HepG2 (cell line): Measurements from ENCODE around the gene ARL16. TPM values are rescaled to one million over a fixed set of nuclear protein-coding genes. Genes with fewer than 3 reads are reported as not detected.

ENCODE experiments used
- AGO1 ChIP-seq: fragments of 200-400 bp; formaldehyde crosslinking; IDR thresholded peaks from 2 replicates; pipeline ENCODE4 v1.6.1; 2017; ENCODE audit warnings: mild to moderate bottlenecking, low read depth, low read length, moderate library complexity; ENCODE audit not compliant: poor library complexity, severe bottlenecking
- DPF2 ChIP-seq: sonication (generic); formaldehyde crosslinking; IDR thresholded peaks from 2 replicates; pipeline ENCODE4 v1.4.0; 2020; ENCODE audit warnings: mild to moderate bottlenecking, low read depth, missing genetic modification reagents, borderline replicate concordance
- EED ChIP-seq: sonication (generic); formaldehyde crosslinking; IDR thresholded peaks from 2 replicates; pipeline ENCODE4 v1.5.0; 2020; ENCODE audit warnings: mild to moderate bottlenecking, missing genetic modification reagents
- ETV5 ChIP-seq: IDR thresholded peaks from 2 replicates; pipeline ENCODE4 v1.6.1; 2018; ENCODE audit warnings: missing biosample characterization, missing genetic modification reagents, inconsistent platforms, borderline replicate concordance
- FOSL2 ChIP-seq: sonication (generic); formaldehyde crosslinking; IDR thresholded peaks from 2 replicates; pipeline ENCODE4 v1.4.0; 2020; ENCODE audit warnings: missing genetic modification reagents
- KDM5B ChIP-seq: sonication (generic); formaldehyde crosslinking; IDR thresholded peaks from 2 replicates; pipeline ENCODE4 v1.4.0; 2020; ENCODE audit warnings: missing genetic modification reagents, mild to moderate bottlenecking, borderline replicate concordance
- KLF13 ChIP-seq: sonication (generic); formaldehyde crosslinking; IDR thresholded peaks from 2 replicates; pipeline ENCODE4 v1.4.0; 2020; ENCODE audit warnings: mild to moderate bottlenecking, missing genetic modification reagents
- PHF5A ChIP-seq: IDR thresholded peaks from one replicate; pipeline ENCODE4 v1.6.1; 2018; ENCODE audit warnings: low read depth, missing genetic modification reagents; ENCODE audit not compliant: unreplicated experiment
- RBM22 ChIP-seq: fragments of 200-400 bp; formaldehyde crosslinking; optimal IDR thresholded peaks from 2 replicates; pipeline ENCODE3; 2017; ENCODE audit warnings: mild to moderate bottlenecking, low read length, moderate library complexity
- RBM39 ChIP-seq: fragments of 200-400 bp; formaldehyde crosslinking; IDR thresholded peaks from one replicate; pipeline ENCODE4 v1.6.1; 2018; ENCODE audit warnings: antibody characterized with exemption, mild to moderate bottlenecking, low read depth, low read length; ENCODE audit not compliant: poor library complexity, severe bottlenecking
- ZNF274 ChIP-seq: sonication (generic); formaldehyde crosslinking; IDR thresholded peaks from 2 replicates; pipeline ENCODE4 v1.5.1; 2020; ENCODE audit warnings: mild to moderate bottlenecking, missing genetic modification reagents
- ZNF430 ChIP-seq: sonication (generic); formaldehyde crosslinking; IDR thresholded peaks from 2 replicates; pipeline ENCODE4 v1.9.0; 2021; ENCODE audit warnings: mild to moderate bottlenecking, missing genetic modification reagents
- ZNF776 ChIP-seq: sonication (generic); formaldehyde crosslinking; IDR thresholded peaks from 2 replicates; pipeline ENCODE4 v1.4.0; 2020; ENCODE audit warnings: mild to moderate bottlenecking, missing genetic modification reagents
- ZNF792 ChIP-seq: IDR thresholded peaks from 2 replicates; pipeline ENCODE4 v1.6.1; 2016
- ZSCAN29 ChIP-seq: sonication (generic); formaldehyde crosslinking; conservative IDR thresholded peaks from 2 replicates; pipeline ENCODE4 v1.4.0; 2020; ENCODE audit warnings: mild to moderate bottlenecking, missing genetic modification reagents
- polyA plus RNA-seq, 8 experiments: library from polyadenylated mRNA; depleted of rRNA in 3 of 8; stranded (reverse) in 7 of 8; unstranded in 1 of 8; fragments of >200 nt; fragmentation: Illumina TruSeq in 4 of 8; extraction: Trizol in 4 of 8; gene quantifications; 2 replicates each; pipeline versions ENCODE4 v1.2.1 to v1.2.3, GENCODE V29; 2011 to 2016; ENCODE audit warnings: low read depth in 4 of 8, missing spikeins in 1 of 8, mixed read lengths in 1 of 8; ENCODE audit not compliant: insufficient read depth in 1 of 8
- total RNA-seq, 5 experiments: library from RNA; depleted of rRNA; stranded (reverse); fragments of >200 nt; fragmentation: Illumina TruSeq; extraction: Trizol; gene quantifications; 2 replicates each; pipeline ENCODE4 v1.2.3, GENCODE V29; 2016; ENCODE audit warnings: low read depth in 1 of 5
- TF ChIP-seq, protein P1 (sequence below): sonication (generic); formaldehyde crosslinking; IDR thresholded peaks from 2 replicates; pipeline ENCODE4 v1.5.1; 2020; ENCODE audit warnings: missing genetic modification reagents, mild to moderate bottlenecking, borderline replicate concordance
- TF ChIP-seq, protein P2 (sequence below): sonication (generic); formaldehyde crosslinking; IDR thresholded peaks from 2 replicates; pipeline ENCODE4 v1.9.0; 2022; ENCODE audit warnings: missing genetic modification reagents, mild to moderate bottlenecking, borderline replicate concordance
- TF ChIP-seq, protein P3 (sequence below), 2 experiments: IDR thresholded peaks; 2 replicates each; pipeline ENCODE4 v1.6.1; 2011 to 2012; ENCODE audit warnings: low read length in 2 of 2, borderline replicate concordance in 1 of 2, low read depth in 1 of 2, mild to moderate bottlenecking in 1 of 2, moderate library complexity in 1 of 2
- TF ChIP-seq, protein P4 (sequence below), 2 experiments: sonication (generic) in 1 of 2; formaldehyde crosslinking in 1 of 2; IDR thresholded peaks; 2 replicates each; pipeline versions ENCODE4 v1.4.0 to v1.6.1; 2018 to 2020; ENCODE audit warnings: missing genetic modification reagents in 2 of 2, borderline replicate concordance in 1 of 2, low read depth in 1 of 2, mild to moderate bottlenecking in 1 of 2, missing biosample characterization in 1 of 2

The ARL16 gene
- total and polyA plus RNA-seq, 2 of the 13 experiments (the other 11 are each of a cell fraction or from before 2014, with no cell fraction given): 20.8 to 30.8 TPM

DNA sequence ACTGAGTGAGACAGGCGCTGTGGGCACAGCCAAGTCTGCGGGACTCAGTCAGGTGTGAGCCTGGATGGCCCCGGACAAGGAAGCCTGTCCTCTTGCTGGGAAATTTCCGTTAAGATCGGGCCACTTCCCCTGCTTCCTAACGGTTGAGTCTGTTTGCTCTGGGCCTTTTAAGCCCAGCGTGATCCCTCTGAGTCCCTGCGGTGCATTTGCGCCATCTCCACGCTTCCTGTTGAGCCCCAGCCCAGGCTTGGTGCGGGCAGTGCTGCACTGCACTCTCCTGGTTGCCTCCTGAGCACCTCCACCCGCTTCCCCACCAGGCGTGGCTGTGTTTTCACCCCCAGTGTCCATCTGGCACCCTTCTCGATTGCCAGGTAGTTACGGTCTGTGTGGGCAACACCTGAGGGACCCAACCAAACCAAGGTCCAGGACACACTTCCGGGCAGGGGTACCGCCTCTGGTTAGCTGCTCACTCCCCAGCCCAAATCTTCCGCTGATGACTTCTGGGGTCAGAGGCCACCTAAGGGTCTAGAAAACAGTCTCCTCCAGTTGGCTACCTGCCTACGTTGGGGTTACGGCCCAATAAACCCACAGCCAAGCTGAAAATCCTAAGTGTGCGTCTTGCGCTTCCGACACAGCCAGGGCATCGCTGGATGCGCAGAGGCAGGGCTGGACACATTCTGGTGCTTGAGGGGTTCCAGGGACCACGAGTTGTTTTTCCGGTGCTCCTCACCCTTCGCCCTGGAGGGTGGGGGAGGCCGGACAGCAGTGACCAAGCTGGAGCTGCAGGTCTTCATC, 27.1 kb upstream of the ARL16 start (continued):
- TF ChIP-seq, protein P1, sequence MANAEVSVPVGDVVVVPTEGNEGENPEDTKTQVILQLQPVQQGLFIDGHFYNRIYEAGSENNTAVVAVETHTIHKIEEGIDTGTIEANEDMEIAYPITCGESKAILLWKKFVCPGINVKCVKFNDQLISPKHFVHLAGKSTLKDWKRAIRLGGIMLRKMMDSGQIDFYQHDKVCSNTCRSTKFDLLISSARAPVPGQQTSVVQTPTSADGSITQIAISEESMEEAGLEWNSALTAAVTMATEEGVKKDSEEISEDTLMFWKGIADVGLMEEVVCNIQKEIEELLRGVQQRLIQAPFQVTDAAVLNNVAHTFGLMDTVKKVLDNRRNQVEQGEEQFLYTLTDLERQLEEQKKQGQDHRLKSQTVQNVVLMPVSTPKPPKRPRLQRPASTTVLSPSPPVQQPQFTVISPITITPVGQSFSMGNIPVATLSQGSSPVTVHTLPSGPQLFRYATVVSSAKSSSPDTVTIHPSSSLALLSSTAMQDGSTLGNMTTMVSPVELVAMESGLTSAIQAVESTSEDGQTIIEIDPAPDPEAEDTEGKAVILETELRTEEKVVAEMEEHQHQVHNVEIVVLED (CRISPR knock-in tag): 0 out of 2 replicates have a peak, but pooled peaks have one; percentile 26
- TF ChIP-seq RBM22 (peak; percentile 83), ZNF430 (CRISPR knock-in tag) (0 out of 2 replicates have a peak, but pooled peaks have one; percentile 15), KDM5B (peak; percentile 66; the same call in 1 of the 2 replicates), AGO1 (peak; percentile 90), ZSCAN29 (CRISPR knock-in tag) (no peak), DPF2 (CRISPR knock-in tag) (no peak), ZNF776 (CRISPR knock-in tag) (peak; percentile 76; the same call in 1 of the 2 replicates), RBM39 (peak; percentile 16), KLF13 (CRISPR knock-in tag) (0 out of 2 replicates have a peak, but pooled peaks have one; percentile 29), ZNF792 (CRISPR knock-in tag) (0 out of 2 replicates have a peak, but pooled peaks have one; percentile 36), ZNF274 (no peak), ETV5 (CRISPR knock-in tag) (no peak), PHF5A (CRISPR knock-in tag) (no peak), EED (CRISPR knock-in tag) (peak; percentile 52; the same call in 1 of the 2 replicates), FOSL2 (peak; percentile 11; the same call in 1 of the 2 replicates)
- TF ChIP-seq, protein P2, sequence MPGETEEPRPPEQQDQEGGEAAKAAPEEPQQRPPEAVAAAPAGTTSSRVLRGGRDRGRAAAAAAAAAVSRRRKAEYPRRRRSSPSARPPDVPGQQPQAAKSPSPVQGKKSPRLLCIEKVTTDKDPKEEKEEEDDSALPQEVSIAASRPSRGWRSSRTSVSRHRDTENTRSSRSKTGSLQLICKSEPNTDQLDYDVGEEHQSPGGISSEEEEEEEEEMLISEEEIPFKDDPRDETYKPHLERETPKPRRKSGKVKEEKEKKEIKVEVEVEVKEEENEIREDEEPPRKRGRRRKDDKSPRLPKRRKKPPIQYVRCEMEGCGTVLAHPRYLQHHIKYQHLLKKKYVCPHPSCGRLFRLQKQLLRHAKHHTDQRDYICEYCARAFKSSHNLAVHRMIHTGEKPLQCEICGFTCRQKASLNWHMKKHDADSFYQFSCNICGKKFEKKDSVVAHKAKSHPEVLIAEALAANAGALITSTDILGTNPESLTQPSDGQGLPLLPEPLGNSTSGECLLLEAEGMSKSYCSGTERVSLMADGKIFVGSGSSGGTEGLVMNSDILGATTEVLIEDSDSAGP: peak; percentile 76
- TF ChIP-seq, protein P3, sequence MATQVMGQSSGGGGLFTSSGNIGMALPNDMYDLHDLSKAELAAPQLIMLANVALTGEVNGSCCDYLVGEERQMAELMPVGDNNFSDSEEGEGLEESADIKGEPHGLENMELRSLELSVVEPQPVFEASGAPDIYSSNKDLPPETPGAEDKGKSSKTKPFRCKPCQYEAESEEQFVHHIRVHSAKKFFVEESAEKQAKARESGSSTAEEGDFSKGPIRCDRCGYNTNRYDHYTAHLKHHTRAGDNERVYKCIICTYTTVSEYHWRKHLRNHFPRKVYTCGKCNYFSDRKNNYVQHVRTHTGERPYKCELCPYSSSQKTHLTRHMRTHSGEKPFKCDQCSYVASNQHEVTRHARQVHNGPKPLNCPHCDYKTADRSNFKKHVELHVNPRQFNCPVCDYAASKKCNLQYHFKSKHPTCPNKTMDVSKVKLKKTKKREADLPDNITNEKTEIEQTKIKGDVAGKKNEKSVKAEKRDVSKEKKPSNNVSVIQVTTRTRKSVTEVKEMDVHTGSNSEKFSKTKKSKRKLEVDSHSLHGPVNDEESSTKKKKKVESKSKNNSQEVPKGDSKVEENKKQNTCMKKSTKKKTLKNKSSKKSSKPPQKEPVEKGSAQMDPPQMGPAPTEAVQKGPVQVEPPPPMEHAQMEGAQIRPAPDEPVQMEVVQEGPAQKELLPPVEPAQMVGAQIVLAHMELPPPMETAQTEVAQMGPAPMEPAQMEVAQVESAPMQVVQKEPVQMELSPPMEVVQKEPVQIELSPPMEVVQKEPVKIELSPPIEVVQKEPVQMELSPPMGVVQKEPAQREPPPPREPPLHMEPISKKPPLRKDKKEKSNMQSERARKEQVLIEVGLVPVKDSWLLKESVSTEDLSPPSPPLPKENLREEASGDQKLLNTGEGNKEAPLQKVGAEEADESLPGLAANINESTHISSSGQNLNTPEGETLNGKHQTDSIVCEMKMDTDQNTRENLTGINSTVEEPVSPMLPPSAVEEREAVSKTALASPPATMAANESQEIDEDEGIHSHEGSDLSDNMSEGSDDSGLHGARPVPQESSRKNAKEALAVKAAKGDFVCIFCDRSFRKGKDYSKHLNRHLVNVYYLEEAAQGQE (IDR thresholded peaks at IDR 0.05; ENCODE audit: borderline replicate concordance in 1 of 2, low read depth in 1 of 2, low read length in 2 of 2): no peak
- TF ChIP-seq, protein P4, sequence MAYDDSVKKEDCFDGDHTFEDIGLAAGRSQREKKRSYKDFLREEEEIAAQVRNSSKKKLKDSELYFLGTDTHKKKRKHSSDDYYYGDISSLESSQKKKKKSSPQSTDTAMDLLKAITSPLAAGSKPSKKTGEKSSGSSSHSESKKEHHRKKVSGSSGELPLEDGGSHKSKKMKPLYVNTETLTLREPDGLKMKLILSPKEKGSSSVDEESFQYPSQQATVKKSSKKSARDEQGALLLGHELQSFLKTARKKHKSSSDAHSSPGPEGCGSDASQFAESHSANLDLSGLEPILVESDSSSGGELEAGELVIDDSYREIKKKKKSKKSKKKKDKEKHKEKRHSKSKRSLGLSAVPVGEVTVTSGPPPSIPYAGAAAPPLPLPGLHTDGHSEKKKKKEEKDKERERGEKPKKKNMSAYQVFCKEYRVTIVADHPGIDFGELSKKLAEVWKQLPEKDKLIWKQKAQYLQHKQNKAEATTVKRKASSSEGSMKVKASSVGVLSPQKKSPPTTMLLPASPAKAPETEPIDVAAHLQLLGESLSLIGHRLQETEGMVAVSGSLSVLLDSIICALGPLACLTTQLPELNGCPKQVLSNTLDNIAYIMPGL (CRISPR knock-in tag; IDR thresholded peaks at IDR 0.05; ENCODE audit: borderline replicate concordance in 1 of 2, low read depth in 1 of 2): peak in 1 of 2 experiments; percentile 29; a peak in 1 of 4 replicates
